Measurements from ENCODE around the gene TNFRSF14. TPM values are rescaled to one million over a fixed set of nuclear protein-coding genes. Genes with fewer than 3 reads are reported as not detected.

Gene TNFRSF14
- total and polyA plus RNA-seq, 9 of the 15 experiments (the other 6 are each of a cell fraction or from before 2014, with no cell fraction given): 0.11 to 2.3 (median 0.68) TPM; not detected in 2

- TF ChIP-seq ZBTB11 (CRISPR knock-in tag; IDR thresholded peaks at IDR 0.05) (0 out of 6 replicates have a peak, but pooled peaks of 1 of the 3 experiments have one; percentile 33), ZNF76 (CRISPR knock-in tag; IDR thresholded peaks at IDR 0.05; ENCODE audit: borderline replicate concordance) (peak; percentile 56; the same call in 1 of the 2 replicates), PRDM10 (IDR thresholded peaks at IDR 0.05; ENCODE audit: partially characterized antibody) (peak; percentile 45), PPARD (CRISPR knock-in tag; IDR thresholded peaks at IDR 0.05) (no peak), CHD4 (IDR thresholded peaks at IDR 0.05; ENCODE audit: insufficient read depth, insufficient replicate concordance, low read depth, low read length, poor library complexity, severe bottlenecking) (peak; percentile 93), BCOR (IDR thresholded peaks at IDR 0.05) (peak; percentile 99), ZNF165 (CRISPR knock-in tag; IDR thresholded peaks at IDR 0.05; ENCODE audit: borderline replicate concordance) (0 out of 2 replicates have a peak, but pooled peaks have one; percentile 25), KLF1 (tag; IDR thresholded peaks at IDR 0.05) (peak; percentile 48), FOXK2 (conservative IDR thresholded peaks at IDR 0.05 in 1 of 2, IDR thresholded peaks at IDR 0.05 in 1 of 2; ENCODE audit: low read depth in 2 of 2) (peak; percentile 36 to 50; a peak in 3 of 4 replicates), RFX7 (CRISPR knock-in tag; IDR thresholded peaks at IDR 0.05) (no peak), RBM14 (IDR thresholded peaks at IDR 0.05; ENCODE audit: borderline replicate concordance, insufficient read depth, low read depth, low read length) (0 out of 2 replicates have a peak, but pooled peaks have one; percentile 55), ARHGAP35 (IDR thresholded peaks at IDR 0.05; ENCODE audit: partially characterized antibody) (no peak), SRF (CRISPR knock-in tag; IDR thresholded peaks at IDR 0.05) (peak in 1 of 2 experiments; percentile 18; a peak in 1 of 4 replicates), E2F4 (CRISPR knock-in tag; IDR thresholded peaks at IDR 0.05; ENCODE audit: low read depth) (peak; percentile 69; the same call in 1 of the 2 replicates), GABPB1 (CRISPR knock-in tag; IDR thresholded peaks at IDR 0.05) (0 out of 2 replicates have a peak, but pooled peaks have one; percentile 10), E2F1 (CRISPR knock-in tag; IDR thresholded peaks at IDR 0.05) (peak; percentile 50; the same call in 1 of the 2 replicates)
These were observed 9.5 kb upstream of the TNFRSF14 start (continued) for GRCh38 chr1:2546515-2547209.
